IPS-20b (cell line): Measurements from ENCODE around the gene COX15.
"Not testable (repeated sequence)": the region's sequence is repeated elsewhere in the genome, so short reads cannot be mapped to it uniquely, and the experiment has no call there.

Experiments
- H3K27ac ChIP-seq: one replicate; pipeline ENCODE4 v1.5.1; 2013; ENCODE audit warnings: low read length
- H3K27me3 ChIP-seq: 2 replicates; pipeline ENCODE4 v1.6.1; 2013; ENCODE audit warnings: mild to moderate bottlenecking, low read length, inconsistent platforms; ENCODE audit not compliant: insufficient read depth
- H3K36me3 ChIP-seq: 2 replicates; pipeline ENCODE4 v1.6.1; 2013; ENCODE audit warnings: low read depth, mild to moderate bottlenecking, inconsistent platforms, low read length, moderate library complexity; ENCODE audit not compliant: insufficient read depth
- H3K4me1 ChIP-seq: 2 replicates; pipeline ENCODE4 v1.6.1; 2013; ENCODE audit warnings: mild to moderate bottlenecking, control low read depth, inconsistent platforms, low read length, moderate library complexity; ENCODE audit not compliant: insufficient read depth
- H3K4me3 ChIP-seq: 2 replicates; pipeline ENCODE4 v1.5.1; 2013; ENCODE audit warnings: mild to moderate bottlenecking, low read length, inconsistent platforms
- H3K9ac ChIP-seq: 2 replicates; pipeline ENCODE4 v1.6.1; 2013; ENCODE audit warnings: low read depth, mild to moderate bottlenecking, inconsistent platforms, low read length, moderate library complexity
- H3K9me3 ChIP-seq: 2 replicates; pipeline ENCODE4 v1.6.1; 2013; ENCODE audit warnings: mild to moderate bottlenecking, low read depth, low read length, inconsistent platforms; ENCODE audit not compliant: insufficient read depth

Gene COX15

GRCh38 chr10:99760321-99760720, 28.4 kb upstream of the COX15 start:
- Histone ChIP-seq H3K27ac (no peak overlapping the region), H3K27me3 (no peaks in the 10 kb centered on the region), H3K4me3 (no peak overlapping the region), H3K4me1 (no peaks in the 10 kb centered on the region), H3K36me3 (peaks cover 47% of the 10 kb centered on the region), H3K9me3 (no peaks in the 10 kb centered on the region), H3K9ac (no peak overlapping the region)

- Histone ChIP-seq H3K4me3 (no peak overlapping the region), H3K27ac (no peak overlapping the region), H3K27me3 (no peaks in the 10 kb centered on the region), H3K9me3 (no peaks in the 10 kb centered on the region), H3K9ac (no peak overlapping the region), H3K4me1 (no peaks in the 10 kb centered on the region), H3K36me3 (peaks cover 63% of the 10 kb centered on the region)
Observed at GRCh38 chr10:99758211-99758891, 26.4 kb upstream of the COX15 start.

- Histone ChIP-seq H3K9ac (no peak overlapping the region), H3K36me3 (peaks cover 75% of the 10 kb centered on the region), H3K4me1 (no peaks in the 10 kb centered on the region), H3K4me3 (no peak overlapping the region), H3K9me3 (no peaks in the 10 kb centered on the region), H3K27me3 (no peaks in the 10 kb centered on the region), H3K27ac (no peak overlapping the region)
Observed at GRCh38 chr10:99756159-99756558, 24.2 kb upstream of the COX15 start.

- Histone ChIP-seq H3K9ac (no peak overlapping the region), H3K4me1 (no peaks in the 10 kb centered on the region), H3K36me3 (peaks cover 83% of the 10 kb centered on the region), H3K9me3 (no peaks in the 10 kb centered on the region), H3K27ac (no peak overlapping the region), H3K4me3 (no peak overlapping the region), H3K27me3 (no peaks in the 10 kb centered on the region)
Observed at GRCh38 chr10:99754670-99755069, 22.7 kb upstream of the COX15 start.

- H3K27me3 ChIP-seq, result no peaks in the 10 kb centered on the region
- H3K9me3 ChIP-seq, result no peaks in the 10 kb centered on the region
- H3K27ac ChIP-seq, result no peak overlapping the region
- no peak overlapping the region for H3K4me3 ChIP-seq
- H3K4me1 ChIP-seq, result no peaks in the 10 kb centered on the region
- H3K9ac ChIP-seq, result no peak overlapping the region
- H3K36me3 ChIP-seq, result peaks cover 81% of the 10 kb centered on the region
Observed at GRCh38 chr10:99750641-99751040, 18.7 kb upstream of the COX15 start.

GRCh38 chr10:99748823-99749451, 17.0 kb upstream of the COX15 start:
- Histone ChIP-seq H3K27me3 (no peaks in the 10 kb centered on the region), H3K36me3 (peaks cover 80% of the 10 kb centered on the region), H3K27ac (no peak overlapping the region), H3K4me3 (no peak overlapping the region), H3K4me1 (no peaks in the 10 kb centered on the region), H3K9ac (no peak overlapping the region), H3K9me3 (no peaks in the 10 kb centered on the region)

- H3K4me1 ChIP-seq, H3K9me3 ChIP-seq, H3K27me3 ChIP-seq, H3K4me3 ChIP-seq, H3K27ac ChIP-seq, H3K9ac ChIP-seq: not testable (repeated sequence)
- peaks cover 93% of the 10 kb centered on the region for H3K36me3 ChIP-seq
Observed at GRCh38 chr10:99746166-99746565, 14.2 kb upstream of the COX15 start.

GRCh38 chr10:99743841-99744240, 11.9 kb upstream of the COX15 start:
- no peak overlapping the region for H3K27ac ChIP-seq
- no peaks in the 10 kb centered on the region for H3K4me1 ChIP-seq
- H3K4me3 ChIP-seq, result no peak overlapping the region
- H3K36me3 ChIP-seq, result peaks cover 95% of the 10 kb centered on the region
- H3K9me3 ChIP-seq, result peaks cover 5% of the 10 kb centered on the region; the same call in 1 of the 2 replicates
- H3K27me3 ChIP-seq, result no peaks in the 10 kb centered on the region
- H3K9ac ChIP-seq, result no peak overlapping the region

GRCh38 chr10:99742701-99743100, 10.8 kb upstream of the COX15 start:
- Histone ChIP-seq H3K27ac (no peak overlapping the region), H3K9ac (no peak overlapping the region), H3K36me3 (peaks cover 93% of the 10 kb centered on the region), H3K4me3 (no peak overlapping the region), H3K27me3 (no peaks in the 10 kb centered on the region), H3K9me3 (peaks cover 5% of the 10 kb centered on the region; the same call in 1 of the 2 replicates), H3K4me1 (no peaks in the 10 kb centered on the region)

GRCh38 chr10:99742254-99742653, 10.3 kb upstream of the COX15 start:
- peaks cover 93% of the 10 kb centered on the region for H3K36me3 ChIP-seq
- H3K27me3 ChIP-seq, result no peaks in the 10 kb centered on the region
- no peaks in the 10 kb centered on the region for H3K4me1 ChIP-seq
- H3K27ac ChIP-seq, result no peak overlapping the region
- no peak overlapping the region for H3K9ac ChIP-seq
- peaks cover 5% of the 10 kb centered on the region; the same call in 1 of the 2 replicates for H3K9me3 ChIP-seq
- no peak overlapping the region for H3K4me3 ChIP-seq

GRCh38 chr10:99740933-99741559, 9.1 kb upstream of the COX15 start:
- Histone ChIP-seq H3K27ac (no peak overlapping the region), H3K9ac (no peak overlapping the region), H3K9me3 (peaks cover 5% of the 10 kb centered on the region; the same call in 1 of the 2 replicates), H3K4me3 (no peak overlapping the region), H3K4me1 (no peaks in the 10 kb centered on the region), H3K36me3 (peaks cover 97% of the 10 kb centered on the region), H3K27me3 (no peaks in the 10 kb centered on the region)

- peaks cover 5% of the 10 kb centered on the region; the same call in 1 of the 2 replicates for H3K9me3 ChIP-seq
- H3K9ac ChIP-seq, result no peak overlapping the region
- H3K27ac ChIP-seq, result no peak overlapping the region
- H3K4me3 ChIP-seq, result no peak overlapping the region
- H3K36me3 ChIP-seq, result peaks cover 92% of the 10 kb centered on the region
- no peaks in the 10 kb centered on the region for H3K27me3 ChIP-seq
- H3K4me1 ChIP-seq, result no peaks in the 10 kb centered on the region
Observed at GRCh38 chr10:99740260-99740659, 8.3 kb upstream of the COX15 start.
